ENCODE results near the gene NAA20. TPM values are rescaled to one million over a fixed set of nuclear protein-coding genes. Genes with fewer than 3 reads are reported as not detected.

NAA20 gene
- total RNA-seq, 3 donors from 2014 or later (not counting 1 experiment from before 2014, with no cell fraction given), result 20.8 to 25.1 (median 23.8) TPM

- H3K27me3 Mint-ChIP-seq (ENCODE audit: low read depth in 2 of 2), result peaks cover 9 to 23% of the 10 kb centered on the region in 2 donors
- H3K4me1 Mint-ChIP-seq, result no peaks in the 10 kb centered on the region
- Histone ChIP-seq H3K4me1 (ENCODE audit: control insufficient read depth, insufficient read depth, low read length) (no peaks in the 10 kb centered on the region), H3K4me3 (ENCODE audit: low read length) (no peak overlapping the region), H3K27ac (ENCODE audit: low read length) (no peak overlapping the region), H3K36me3 (ENCODE audit: control insufficient read depth, insufficient read depth, low read length) (no peaks in the 10 kb centered on the region), H3K27me3 (ENCODE audit: control insufficient read depth, insufficient read depth, low read length) (no peaks in the 10 kb centered on the region), H3K9me3 (ENCODE audit: control insufficient read depth, insufficient read depth, low read length) (no peaks in the 10 kb centered on the region)
- ATAC-seq (no peak), DNase-seq (no peak)
- H3K4me3 Mint-ChIP-seq, result no peak overlapping the region
- no peak overlapping the region for H3K27ac Mint-ChIP-seq
- TF ChIP-seq, protein P1, sequence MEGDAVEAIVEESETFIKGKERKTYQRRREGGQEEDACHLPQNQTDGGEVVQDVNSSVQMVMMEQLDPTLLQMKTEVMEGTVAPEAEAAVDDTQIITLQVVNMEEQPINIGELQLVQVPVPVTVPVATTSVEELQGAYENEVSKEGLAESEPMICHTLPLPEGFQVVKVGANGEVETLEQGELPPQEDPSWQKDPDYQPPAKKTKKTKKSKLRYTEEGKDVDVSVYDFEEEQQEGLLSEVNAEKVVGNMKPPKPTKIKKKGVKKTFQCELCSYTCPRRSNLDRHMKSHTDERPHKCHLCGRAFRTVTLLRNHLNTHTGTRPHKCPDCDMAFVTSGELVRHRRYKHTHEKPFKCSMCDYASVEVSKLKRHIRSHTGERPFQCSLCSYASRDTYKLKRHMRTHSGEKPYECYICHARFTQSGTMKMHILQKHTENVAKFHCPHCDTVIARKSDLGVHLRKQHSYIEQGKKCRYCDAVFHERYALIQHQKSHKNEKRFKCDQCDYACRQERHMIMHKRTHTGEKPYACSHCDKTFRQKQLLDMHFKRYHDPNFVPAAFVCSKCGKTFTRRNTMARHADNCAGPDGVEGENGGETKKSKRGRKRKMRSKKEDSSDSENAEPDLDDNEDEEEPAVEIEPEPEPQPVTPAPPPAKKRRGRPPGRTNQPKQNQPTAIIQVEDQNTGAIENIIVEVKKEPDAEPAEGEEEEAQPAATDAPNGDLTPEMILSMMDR (IDR thresholded peaks at IDR 0.05), result no peak
- no peaks in the 10 kb centered on the region for H3K9me3 Mint-ChIP-seq
- intact Hi-C loops (cut with micrococcal nuclease), result no loop called here
- 76% methylated on average over 14 of the region's 14 CpGs for WGBS (ENCODE audit: insufficient coverage)
- H3K36me3 Mint-ChIP-seq, result no peaks in the 10 kb centered on the region
Observed at GRCh38 chr20:20009784-20010253, 7.3 kb upstream of the NAA20 start.

- Mint-ChIP-seq H3K27me3 (ENCODE audit: low read depth in 2 of 2) (peaks cover 9 to 18% of the 10 kb centered on the region in 2 donors), H3K36me3 (no peaks in the 10 kb centered on the region), H3K27ac (no peak overlapping the region), H3K4me1 (no peaks in the 10 kb centered on the region), H3K4me3 (no peak overlapping the region), H3K9me3 (no peaks in the 10 kb centered on the region)
- H3K4me3 ChIP-seq (ENCODE audit: low read length), result no peak overlapping the region
- no peaks in the 10 kb centered on the region for H3K27me3 ChIP-seq (ENCODE audit: control insufficient read depth, insufficient read depth, low read length)
- H3K9me3 ChIP-seq (ENCODE audit: control insufficient read depth, insufficient read depth, low read length), result no peaks in the 10 kb centered on the region
- TF ChIP-seq, protein P1 (IDR thresholded peaks at IDR 0.05), result no peak
- intact Hi-C loops (cut with micrococcal nuclease), result no loop called here
- ATAC-seq (no peak), DNase-seq (no peak)
- 70% methylated on average over 4 of the region's 4 CpGs for WGBS (ENCODE audit: insufficient coverage)
- H3K27ac ChIP-seq (ENCODE audit: low read length), result no peak overlapping the region
- no peaks in the 10 kb centered on the region for H3K4me1 ChIP-seq (ENCODE audit: control insufficient read depth, insufficient read depth, low read length)
- no peaks in the 10 kb centered on the region for H3K36me3 ChIP-seq (ENCODE audit: control insufficient read depth, insufficient read depth, low read length)
Observed at GRCh38 chr20:20010639-20011500, 6.3 kb upstream of the NAA20 start.

DNA sequence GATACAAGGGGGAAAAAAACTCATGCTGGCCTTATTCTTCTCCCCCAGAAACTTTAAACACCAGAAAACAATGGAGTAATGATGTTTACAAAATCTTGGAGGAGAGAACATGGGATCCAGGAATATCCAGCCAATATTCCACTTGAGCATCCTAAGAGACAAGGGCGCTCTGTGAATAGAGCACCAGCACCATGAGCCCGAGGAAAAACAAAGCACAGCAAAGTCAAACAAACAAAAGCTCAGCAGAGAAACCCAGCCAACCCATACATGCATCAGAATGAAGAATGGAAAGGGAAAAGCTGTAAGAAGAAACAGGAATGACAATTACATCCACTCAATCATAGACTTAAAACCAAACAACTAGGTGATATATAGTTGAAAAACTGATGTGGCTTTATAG, 4.6 kb upstream of the NAA20 start:
- DNase-seq, result no peak
- Histone ChIP-seq H3K36me3 (ENCODE audit: control insufficient read depth, insufficient read depth, low read length) (no peaks in the 10 kb centered on the region), H3K27me3 (ENCODE audit: control insufficient read depth, insufficient read depth, low read length) (no peaks in the 10 kb centered on the region), H3K4me1 (ENCODE audit: control insufficient read depth, insufficient read depth, low read length) (peaks cover 6% of the 10 kb centered on the region), H3K27ac (ENCODE audit: low read length) (no peak overlapping the region), H3K4me3 (ENCODE audit: low read length) (no peak overlapping the region), H3K9me3 (ENCODE audit: control insufficient read depth, insufficient read depth, low read length) (no peaks in the 10 kb centered on the region)
- H3K9me3 Mint-ChIP-seq, result no peaks in the 10 kb centered on the region
- no peak overlapping the region for H3K27ac Mint-ChIP-seq
- H3K36me3 Mint-ChIP-seq, result no peaks in the 10 kb centered on the region
- TF ChIP-seq, protein P1 (IDR thresholded peaks at IDR 0.05), result no peak
- no peak for ATAC-seq
- intact Hi-C loops (cut with micrococcal nuclease), result no loop called here
- no CpG with 5 or more reads among the region's 2 CpGs for WGBS (ENCODE audit: insufficient coverage)
- no peak overlapping the region for H3K4me3 Mint-ChIP-seq
- H3K4me1 Mint-ChIP-seq, result peaks cover 5 to 7% of the 10 kb centered on the region in 2 donors
- peaks cover 9 to 14% of the 10 kb centered on the region in 2 donors for H3K27me3 Mint-ChIP-seq (ENCODE audit: low read depth in 2 of 2)

Data from natural killer cell (primary cell).